ENCODE results near the gene ALPP. TPM values are rescaled to one million over a fixed set of nuclear protein-coding genes. Genes with fewer than 3 reads are reported as not detected.
"Not testable (repeated sequence)": the region's sequence is repeated elsewhere in the genome, so short reads cannot be mapped to it uniquely, and the experiment has no call there.

ALPP gene
- total RNA-seq, 3 donors from 2014 or later, result not detected

GRCh38 chr2:232363784-232364615 lies 14.6 kb upstream of the ALPP start:
- intact Hi-C loops (cut with DNase I; ENCODE audit: low total_unique reads), result no loop called here
- no peaks in the 10 kb centered on the region for H3K27me3 ChIP-seq
- H3K4me1 ChIP-seq, result no peaks in the 10 kb centered on the region
- peak in 1 of 2 donors; percentile 41 for DNase-seq (ENCODE audit: low spot score in 2 of 2)
- H3K4me3 ChIP-seq, result peak overlapping the region in 2 of 3 donors; percentile 15 to 33
- TF ChIP-seq POLR2A (IDR thresholded peaks at IDR 0.05) (no peak), CTCF (IDR thresholded peaks at IDR 0.05) (no peak), POLR2AphosphoS5 (IDR thresholded peaks at IDR 0.05) (no peak)
- H3K27ac ChIP-seq, result no peak overlapping the region
- no peaks in the 10 kb centered on the region for H3K36me3 ChIP-seq
- H3K9me3 ChIP-seq, result no peaks in the 10 kb centered on the region

GRCh38 chr2:232364806-232365594 lies 13.6 kb upstream of the ALPP start:
- H3K27ac ChIP-seq; H3K4me1 ChIP-seq; H3K4me3 ChIP-seq; H3K36me3 ChIP-seq; H3K9me3 ChIP-seq; intact Hi-C loops (cut with DNase I; ENCODE audit: low total_unique reads); H3K27me3 ChIP-seq: not testable (repeated sequence)
- DNase-seq (ENCODE audit: low spot score in 2 of 2), result peak in 1 of 2 donors; percentile 7

- TF ChIP-seq POLR2AphosphoS5 (IDR thresholded peaks at IDR 0.05), result no peak
- TF ChIP-seq CTCF (IDR thresholded peaks at IDR 0.05), result no peak
- no peak for TF ChIP-seq POLR2A (IDR thresholded peaks at IDR 0.05)
- H3K27ac ChIP-seq, result no peak overlapping the region
- no peaks in the 10 kb centered on the region for H3K4me1 ChIP-seq
- no peaks in the 10 kb centered on the region for H3K9me3 ChIP-seq
- no peaks in the 10 kb centered on the region for H3K27me3 ChIP-seq
- no peaks in the 10 kb centered on the region for H3K36me3 ChIP-seq
- intact Hi-C loops (cut with DNase I; ENCODE audit: low total_unique reads), result no loop called here
- DNase-seq (ENCODE audit: low spot score in 2 of 2), result peak in 1 of 2 donors; percentile 40
- no peak overlapping the region for H3K4me3 ChIP-seq
These were observed 12.8 kb upstream of the ALPP start for GRCh38 chr2:232365621-232366321.

- H3K27ac ChIP-seq; H3K36me3 ChIP-seq; H3K9me3 ChIP-seq; intact Hi-C loops (cut with DNase I; ENCODE audit: low total_unique reads); H3K27me3 ChIP-seq; H3K4me3 ChIP-seq; H3K4me1 ChIP-seq: not testable (repeated sequence)
- peak in 1 of 2 donors; percentile 36 for DNase-seq (ENCODE audit: low spot score in 2 of 2)
These were observed 12.1 kb upstream of the ALPP start for GRCh38 chr2:232366461-232366860.

GRCh38 chr2:232367016-232367415 lies 11.5 kb upstream of the ALPP start:
- intact Hi-C loops (cut with DNase I; ENCODE audit: low total_unique reads), result no loop called here
- Histone ChIP-seq H3K36me3 (no peaks in the 10 kb centered on the region), H3K4me1 (no peaks in the 10 kb centered on the region), H3K9me3 (no peaks in the 10 kb centered on the region), H3K27ac (no peak overlapping the region), H3K4me3 (no peak overlapping the region), H3K27me3 (no peaks in the 10 kb centered on the region)
- no peak for DNase-seq (ENCODE audit: low spot score in 2 of 2)
- TF ChIP-seq CTCF (IDR thresholded peaks at IDR 0.05), result no peak
- no peak for TF ChIP-seq POLR2AphosphoS5 (IDR thresholded peaks at IDR 0.05)
- no peak for TF ChIP-seq POLR2A (IDR thresholded peaks at IDR 0.05)

Data from breast epithelium (tissue), 4 donors.